ENCODE data around the gene TMPRSS3.

GRCh38 chr21:42367367-42368165 lies 28.3 kb downstream of the TMPRSS3 start:
- TF ChIP-seq ZXDB (tag by site-specific recombination; IDR thresholded peaks at IDR 0.05), result no peak
- TF ChIP-seq WT1 (tag by site-specific recombination; IDR thresholded peaks at IDR 0.05), result no peak
- TF ChIP-seq YY1 (tag by site-specific recombination; IDR thresholded peaks at IDR 0.05), result no peak
- TF ChIP-seq CTCF (tag by site-specific recombination; IDR thresholded peaks at IDR 0.05), result no peak
- TF ChIP-seq PRDM1 (tag by site-specific recombination; IDR thresholded peaks at IDR 0.05), result no peak
- no peak for TF ChIP-seq ZNF747 (tag by site-specific recombination; IDR thresholded peaks at IDR 0.05)
- TF ChIP-seq ZFP37 (tag by site-specific recombination; IDR thresholded peaks at IDR 0.05), result no peak
- no peak for TF ChIP-seq ZNF624 (tag by site-specific recombination; IDR thresholded peaks at IDR 0.05)
- no peak for TF ChIP-seq ZNF214 (tag by site-specific recombination; IDR thresholded peaks at IDR 0.05; ENCODE audit: borderline replicate concordance)
- no peak for TF ChIP-seq TCF7L2 (IDR thresholded peaks at IDR 0.05; ENCODE audit: borderline replicate concordance, low read depth, low read length)
- no peak for TF ChIP-seq ZNF629 (tag by site-specific recombination; IDR thresholded peaks at IDR 0.05)
- TF ChIP-seq REST (tag by site-specific recombination; IDR thresholded peaks at IDR 0.05), result no peak
- no peak for TF ChIP-seq ZNF121 (tag by site-specific recombination; IDR thresholded peaks at IDR 0.05)
